ENCODE data around the gene COL5A3.
A peak's percentile ranks its signal among the peaks of the same experiment; 100 is the strongest.

DNA sequence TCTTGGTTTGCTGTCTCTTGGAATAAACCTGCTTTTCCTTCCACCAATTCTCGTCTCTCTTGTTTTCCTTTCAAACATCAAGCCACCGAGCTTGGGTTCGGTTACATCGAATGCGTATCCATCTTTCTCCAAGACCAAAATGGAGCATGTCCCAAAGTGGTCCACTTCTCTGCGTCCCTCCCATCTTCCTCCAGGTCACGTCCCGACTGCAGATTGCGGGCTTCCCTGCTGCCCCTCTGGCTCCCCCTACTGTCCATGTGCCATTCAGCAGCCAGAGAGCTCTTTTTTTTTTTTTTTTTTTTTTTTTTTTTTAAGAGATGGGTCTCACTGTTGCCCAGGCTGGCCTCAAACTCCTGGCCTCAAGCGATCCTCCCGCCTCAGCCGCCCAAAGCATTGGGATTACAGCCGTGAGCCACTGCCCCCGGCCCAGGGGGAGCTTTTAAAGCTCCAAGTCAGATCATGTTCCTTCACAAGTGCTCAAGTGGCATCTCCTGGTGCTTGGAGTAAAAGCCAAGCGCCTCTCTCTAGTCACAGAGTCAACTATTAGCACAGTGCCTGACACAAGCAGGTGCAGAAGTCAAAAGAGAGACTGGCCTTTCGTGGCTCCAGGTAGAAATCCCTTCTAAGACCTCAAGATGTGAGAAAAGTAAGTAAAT lies 10.0 kb downstream of the COL5A3 start:
- TF ChIP-seq, protein P1, sequence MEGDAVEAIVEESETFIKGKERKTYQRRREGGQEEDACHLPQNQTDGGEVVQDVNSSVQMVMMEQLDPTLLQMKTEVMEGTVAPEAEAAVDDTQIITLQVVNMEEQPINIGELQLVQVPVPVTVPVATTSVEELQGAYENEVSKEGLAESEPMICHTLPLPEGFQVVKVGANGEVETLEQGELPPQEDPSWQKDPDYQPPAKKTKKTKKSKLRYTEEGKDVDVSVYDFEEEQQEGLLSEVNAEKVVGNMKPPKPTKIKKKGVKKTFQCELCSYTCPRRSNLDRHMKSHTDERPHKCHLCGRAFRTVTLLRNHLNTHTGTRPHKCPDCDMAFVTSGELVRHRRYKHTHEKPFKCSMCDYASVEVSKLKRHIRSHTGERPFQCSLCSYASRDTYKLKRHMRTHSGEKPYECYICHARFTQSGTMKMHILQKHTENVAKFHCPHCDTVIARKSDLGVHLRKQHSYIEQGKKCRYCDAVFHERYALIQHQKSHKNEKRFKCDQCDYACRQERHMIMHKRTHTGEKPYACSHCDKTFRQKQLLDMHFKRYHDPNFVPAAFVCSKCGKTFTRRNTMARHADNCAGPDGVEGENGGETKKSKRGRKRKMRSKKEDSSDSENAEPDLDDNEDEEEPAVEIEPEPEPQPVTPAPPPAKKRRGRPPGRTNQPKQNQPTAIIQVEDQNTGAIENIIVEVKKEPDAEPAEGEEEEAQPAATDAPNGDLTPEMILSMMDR (conservative IDR thresholded peaks at IDR 0.05 in 1 of 2, IDR thresholded peaks at IDR 0.05 in 1 of 2; ENCODE audit: extremely low read depth in 1 of 2, insufficient read depth in 1 of 2, low read depth in 1 of 2, low read length in 2 of 2), result peak; percentile 79 to 88
- no peak for TF ChIP-seq EZH2 (IDR thresholded peaks at IDR 0.05; ENCODE audit: borderline replicate concordance, low read length)
